ENCODE measurements around the gene P4HB. TPM values are rescaled to one million over a fixed set of nuclear protein-coding genes. Genes with fewer than 3 reads are reported as not detected.

The P4HB gene
- total and polyA plus RNA-seq, 3 experiments from 2014 or later: 342 to 482 (median 463) TPM

Other genes with a start within 250 kb of the P4HB start
Only the 30 nearest of the 31 such genes appear.
- 100 to 1,000 TPM; 125 to 126 TPM for gene NPLOC4, start 223.4 kb downstream of the P4HB start, total RNA-seq
- 63.1 TPM for gene NPLOC4, start 223.4 kb downstream of the P4HB start, polyA plus RNA-seq
- gene TSPAN10, start 223.3 kb downstream of the P4HB start, total RNA-seq: under 1 TPM; 0.31 TPM
- gene TSPAN10, start 223.3 kb downstream of the P4HB start, polyA plus RNA-seq: 0.49 TPM
- 1 to 10 TPM; 1.9 to 2.2 TPM for gene PDE6G, start 204.0 kb downstream of the P4HB start, total RNA-seq
- gene PDE6G, start 204.0 kb downstream of the P4HB start, polyA plus RNA-seq: 1.5 TPM
- gene OXLD1, start 193.9 kb downstream of the P4HB start, total RNA-seq: 10 to 100 TPM; 50.8 to 55.7 TPM
- gene OXLD1, start 193.9 kb downstream of the P4HB start, polyA plus RNA-seq: 78.9 TPM
- gene CCDC137, start 193.8 kb downstream of the P4HB start, total RNA-seq: 10 to 100 TPM; 68.6 to 70.7 TPM
- gene CCDC137, start 193.8 kb downstream of the P4HB start, polyA plus RNA-seq: 22.2 TPM
- gene ARL16, start 176.7 kb downstream of the P4HB start, total RNA-seq: 10 to 100 TPM; 16.3 to 19.7 TPM
- gene ARL16, start 176.7 kb downstream of the P4HB start, polyA plus RNA-seq: 33.0 TPM
- 100 to 1,000 TPM; 122 to 135 TPM for gene HGS, start 176.5 kb downstream of the P4HB start, total RNA-seq
- gene HGS, start 176.5 kb downstream of the P4HB start, polyA plus RNA-seq: 36.7 TPM
- 100 to 1,000 TPM; 246 to 255 TPM for gene MRPL12, start 157.2 kb downstream of the P4HB start, total RNA-seq
- 53.6 TPM for gene MRPL12, start 157.2 kb downstream of the P4HB start, polyA plus RNA-seq
- 10 to 100 TPM; 34.1 to 34.7 TPM for gene SLC25A10, start 148.3 kb downstream of the P4HB start, total RNA-seq
- gene SLC25A10, start 148.3 kb downstream of the P4HB start, polyA plus RNA-seq: 4.9 TPM
- gene GCGR, start 56.4 kb downstream of the P4HB start, total RNA-seq: not detected
- not detected for gene GCGR, start 56.4 kb downstream of the P4HB start, polyA plus RNA-seq
- 10 to 100 TPM; 56.1 to 57.0 TPM for gene MCRIP1, start 27.2 kb downstream of the P4HB start, total RNA-seq
- 76.1 TPM for gene MCRIP1, start 27.2 kb downstream of the P4HB start, polyA plus RNA-seq
- not detected for gene PPP1R27, start 25.5 kb downstream of the P4HB start, total RNA-seq
- gene PPP1R27, start 25.5 kb downstream of the P4HB start, polyA plus RNA-seq: not detected
- 100 to 1,000 TPM; 662 to 677 TPM for gene ARHGDIA, start 10.8 kb upstream of the P4HB start, total RNA-seq
- 237 TPM for gene ARHGDIA, start 10.8 kb upstream of the P4HB start, polyA plus RNA-seq
- 100 to 1,000 TPM; 326 to 337 TPM for gene ALYREF, start 31.1 kb upstream of the P4HB start, total RNA-seq
- gene ALYREF, start 31.1 kb upstream of the P4HB start, polyA plus RNA-seq: 60.4 TPM
- 100 to 1,000 TPM; 146 to 149 TPM for gene ANAPC11, start 31.2 kb upstream of the P4HB start, total RNA-seq
- gene ANAPC11, start 31.2 kb upstream of the P4HB start, polyA plus RNA-seq: 287 TPM
- under 1 TPM; 0.57 to 0.62 TPM for gene NPB, start 41.7 kb upstream of the P4HB start, total RNA-seq
- not detected for gene NPB, start 41.7 kb upstream of the P4HB start, polyA plus RNA-seq
- gene PCYT2, start 50.9 kb upstream of the P4HB start, total RNA-seq: 10 to 100 TPM; 30.3 to 31.6 TPM
- gene PCYT2, start 50.9 kb upstream of the P4HB start, polyA plus RNA-seq: 35.7 TPM
- 10 to 100 TPM; 41.4 to 41.7 TPM for gene SIRT7, start 57.6 kb upstream of the P4HB start, total RNA-seq
- gene SIRT7, start 57.6 kb upstream of the P4HB start, polyA plus RNA-seq: 40.1 TPM
- gene MAFG, start 67.2 kb upstream of the P4HB start, total RNA-seq: 10 to 100 TPM; 28.4 to 34.7 TPM
- 2.5 TPM for gene MAFG, start 67.2 kb upstream of the P4HB start, polyA plus RNA-seq
- gene PYCR1, start 76.8 kb upstream of the P4HB start, total RNA-seq: 100 to 1,000 TPM; 128 to 138 TPM
- 0.63 TPM for gene PYCR1, start 76.8 kb upstream of the P4HB start, polyA plus RNA-seq
- gene MYADML2, start 86.7 kb upstream of the P4HB start, total RNA-seq: not detected
- gene MYADML2, start 86.7 kb upstream of the P4HB start, polyA plus RNA-seq: not detected
- under 1 TPM; 0.33 to 0.35 TPM for gene NOTUM, start 100.7 kb upstream of the P4HB start, total RNA-seq
- not detected for gene NOTUM, start 100.7 kb upstream of the P4HB start, polyA plus RNA-seq
- gene ASPSCR1, start 117.1 kb upstream of the P4HB start, total RNA-seq: 10 to 100 TPM; 32.0 to 35.9 TPM
- gene ASPSCR1, start 117.1 kb upstream of the P4HB start, polyA plus RNA-seq: 29.2 TPM
- 100 to 1,000 TPM; 143 to 158 TPM for gene CENPX, start 162.3 kb upstream of the P4HB start, total RNA-seq
- gene CENPX, start 162.3 kb upstream of the P4HB start, polyA plus RNA-seq: 56.7 TPM
- gene LRRC45, start 162.8 kb upstream of the P4HB start, total RNA-seq: 10 to 100 TPM; 26.8 to 27.6 TPM
- 10.1 TPM for gene LRRC45, start 162.8 kb upstream of the P4HB start, polyA plus RNA-seq
- 1 to 10 TPM; 4.2 to 4.5 TPM for gene RAC3, start 171.1 kb upstream of the P4HB start, total RNA-seq
- not detected for gene RAC3, start 171.1 kb upstream of the P4HB start, polyA plus RNA-seq
- gene DCXR, start 177.2 kb upstream of the P4HB start, total RNA-seq: 100 to 1,000 TPM; 117 to 127 TPM
- gene DCXR, start 177.2 kb upstream of the P4HB start, polyA plus RNA-seq: 108 TPM
- 10 to 100 TPM; 18.1 to 19.4 TPM for gene RFNG, start 191.3 kb upstream of the P4HB start, total RNA-seq
- 7.3 TPM for gene RFNG, start 191.3 kb upstream of the P4HB start, polyA plus RNA-seq
- gene GPS1, start 191.4 kb upstream of the P4HB start, total RNA-seq: 100 to 1,000 TPM; 122 to 125 TPM
- 151 TPM for gene GPS1, start 191.4 kb upstream of the P4HB start, polyA plus RNA-seq
- gene DUS1L, start 205.3 kb upstream of the P4HB start, total RNA-seq: 100 to 1,000 TPM; 206 to 210 TPM
- 142 TPM for gene DUS1L, start 205.3 kb upstream of the P4HB start, polyA plus RNA-seq

Data from CD8-positive, alpha-beta memory T cell (primary cell).